WERI-Rb-1 (cell line): ENCODE measurements around the gene CEP350.

Experiments used
- DNase-seq: peaks from one replicate; pipeline ENCODE4 v3.0.0-alpha.2; 2020
- H3K27ac ChIP-seq: fragments of 250-450 bp; sonication (Bioruptor Pico); 2 replicates; pipeline ENCODE4 v1.5.1; 2020; ENCODE audit warnings: mild to moderate bottlenecking, moderate library complexity
- H3K27me3 ChIP-seq: fragments of 250-450 bp; sonication (Bioruptor Pico); 2 replicates; pipeline ENCODE4 v1.5.1; 2021; ENCODE audit warnings: mild to moderate bottlenecking, low read depth, moderate library complexity; ENCODE audit not compliant: insufficient read depth, severe bottlenecking
- H3K36me3 ChIP-seq: fragments of 250-450 bp; sonication (Bioruptor Pico); 2 replicates; pipeline ENCODE4 v1.5.1; 2020; ENCODE audit warnings: mild to moderate bottlenecking, moderate library complexity
- H3K4me3 ChIP-seq: 2 replicates; pipeline ENCODE4 v1.5.1; 2011; ENCODE audit warnings: low read depth, mild to moderate bottlenecking, control low read depth, low read length
- H3K9me3 ChIP-seq: fragments of 250-450 bp; sonication (Bioruptor Pico); 2 replicates; pipeline ENCODE4 v1.5.1; 2021; ENCODE audit warnings: mild to moderate bottlenecking, moderate library complexity; ENCODE audit not compliant: severe bottlenecking
- TF ChIP-seq, protein P1 (sequence below): IDR thresholded peaks from 2 replicates; pipeline ENCODE4 v1.5.1; 2011; ENCODE audit warnings: low read depth, mild to moderate bottlenecking, control low read depth, inconsistent platforms, low read length

CEP350 gene

DNA sequence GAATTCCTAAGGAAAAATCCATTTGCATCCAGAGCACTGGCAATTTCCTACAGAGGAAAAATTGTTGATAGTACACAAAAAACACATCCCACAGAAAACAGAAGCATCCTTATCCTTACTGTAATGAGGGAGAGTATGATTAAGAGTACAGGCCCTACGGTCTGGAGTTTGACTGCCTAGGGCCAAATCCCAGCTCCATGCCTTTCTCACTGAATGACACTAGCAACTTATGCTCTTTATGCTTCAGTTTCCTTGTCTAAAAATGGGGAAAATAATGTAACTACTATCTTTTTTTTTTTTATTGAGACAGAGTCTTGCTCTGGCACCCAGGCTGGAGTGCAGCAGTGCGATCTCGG, 27.8 kb upstream of the CEP350 start:
- no peak for DNase-seq
- no peaks in the 10 kb centered on the region for H3K9me3 ChIP-seq
- H3K27me3 ChIP-seq, result no peaks in the 10 kb centered on the region
- H3K36me3 ChIP-seq, result no peaks in the 10 kb centered on the region
- TF ChIP-seq, protein P1, sequence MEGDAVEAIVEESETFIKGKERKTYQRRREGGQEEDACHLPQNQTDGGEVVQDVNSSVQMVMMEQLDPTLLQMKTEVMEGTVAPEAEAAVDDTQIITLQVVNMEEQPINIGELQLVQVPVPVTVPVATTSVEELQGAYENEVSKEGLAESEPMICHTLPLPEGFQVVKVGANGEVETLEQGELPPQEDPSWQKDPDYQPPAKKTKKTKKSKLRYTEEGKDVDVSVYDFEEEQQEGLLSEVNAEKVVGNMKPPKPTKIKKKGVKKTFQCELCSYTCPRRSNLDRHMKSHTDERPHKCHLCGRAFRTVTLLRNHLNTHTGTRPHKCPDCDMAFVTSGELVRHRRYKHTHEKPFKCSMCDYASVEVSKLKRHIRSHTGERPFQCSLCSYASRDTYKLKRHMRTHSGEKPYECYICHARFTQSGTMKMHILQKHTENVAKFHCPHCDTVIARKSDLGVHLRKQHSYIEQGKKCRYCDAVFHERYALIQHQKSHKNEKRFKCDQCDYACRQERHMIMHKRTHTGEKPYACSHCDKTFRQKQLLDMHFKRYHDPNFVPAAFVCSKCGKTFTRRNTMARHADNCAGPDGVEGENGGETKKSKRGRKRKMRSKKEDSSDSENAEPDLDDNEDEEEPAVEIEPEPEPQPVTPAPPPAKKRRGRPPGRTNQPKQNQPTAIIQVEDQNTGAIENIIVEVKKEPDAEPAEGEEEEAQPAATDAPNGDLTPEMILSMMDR, result no peak
- H3K27ac ChIP-seq, result no peak overlapping the region
- H3K4me3 ChIP-seq, result no peak overlapping the region

DNA sequence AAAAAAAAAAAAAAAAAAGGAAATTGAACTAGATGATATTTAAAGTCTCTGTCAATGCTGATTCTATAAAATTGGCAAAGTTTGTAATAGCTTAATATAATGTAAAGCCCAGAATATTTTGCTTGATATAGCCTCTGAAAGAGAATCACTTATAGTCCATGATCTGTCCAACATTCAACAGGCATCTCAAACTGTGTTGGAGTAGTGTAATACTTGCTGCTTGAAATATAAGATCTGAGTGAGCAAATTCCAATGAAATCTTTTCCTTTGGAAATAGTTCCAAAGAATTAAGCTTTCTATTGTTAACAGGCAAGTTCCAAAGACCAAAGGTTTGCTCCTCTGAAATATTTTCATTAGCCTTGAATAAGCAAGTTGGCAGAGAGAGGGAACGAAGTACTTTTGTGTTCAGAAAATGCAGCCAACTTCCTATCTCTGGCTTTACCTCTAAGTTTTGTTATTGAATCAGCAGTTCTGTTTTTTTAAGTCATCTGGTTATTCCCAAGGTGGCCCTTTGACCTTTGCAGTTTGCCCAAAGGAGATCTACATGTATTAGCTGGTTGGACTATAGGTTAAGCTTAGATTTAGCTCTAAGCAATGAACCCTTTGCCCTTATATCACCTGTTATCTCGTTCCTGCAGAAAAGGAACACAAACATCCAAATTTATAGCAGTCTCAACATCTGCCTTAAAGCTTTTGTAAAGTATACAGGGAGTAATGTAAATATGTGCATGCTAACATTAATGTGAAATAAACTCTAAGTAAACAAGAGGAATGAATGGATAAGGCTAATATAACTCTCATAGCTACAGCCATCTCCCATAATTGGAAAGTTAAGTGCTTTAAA, 24.4 kb upstream of the CEP350 start:
- TF ChIP-seq, protein P1, result no peak

DNA sequence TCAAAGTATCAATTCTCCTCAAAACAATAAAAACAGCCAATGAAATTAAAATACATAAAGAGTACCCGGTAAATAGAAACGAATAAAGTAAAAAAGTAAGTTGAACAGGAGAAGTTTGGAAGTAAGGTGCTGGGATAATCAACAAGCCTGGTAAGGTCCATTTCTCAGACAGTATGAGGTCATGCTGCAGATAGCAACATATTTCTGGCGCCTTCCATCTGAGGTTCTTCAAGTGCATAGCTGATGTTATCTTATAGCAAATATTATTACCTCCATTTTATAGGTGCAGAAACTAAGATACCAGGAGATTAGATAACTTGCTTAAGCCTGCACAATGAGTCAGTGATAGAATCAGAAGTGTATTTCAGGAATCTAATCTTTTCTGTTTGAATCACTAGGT, 23.7 kb upstream of the CEP350 start:
- Histone ChIP-seq H3K9me3 (no peaks in the 10 kb centered on the region), H3K36me3 (no peaks in the 10 kb centered on the region), H3K27ac (no peak overlapping the region), H3K4me3 (no peak overlapping the region), H3K27me3 (no peaks in the 10 kb centered on the region)
- TF ChIP-seq, protein P1, result no peak
- DNase-seq, result no peak

More for the DNA sequence above, 24.4 kb upstream of the CEP350 start:
- Histone ChIP-seq H3K4me3 (no peak overlapping the region), H3K27me3 (no peaks in the 10 kb centered on the region), H3K9me3 (no peaks in the 10 kb centered on the region), H3K27ac (no peak overlapping the region), H3K36me3 (no peaks in the 10 kb centered on the region)
- no peak for DNase-seq

DNA sequence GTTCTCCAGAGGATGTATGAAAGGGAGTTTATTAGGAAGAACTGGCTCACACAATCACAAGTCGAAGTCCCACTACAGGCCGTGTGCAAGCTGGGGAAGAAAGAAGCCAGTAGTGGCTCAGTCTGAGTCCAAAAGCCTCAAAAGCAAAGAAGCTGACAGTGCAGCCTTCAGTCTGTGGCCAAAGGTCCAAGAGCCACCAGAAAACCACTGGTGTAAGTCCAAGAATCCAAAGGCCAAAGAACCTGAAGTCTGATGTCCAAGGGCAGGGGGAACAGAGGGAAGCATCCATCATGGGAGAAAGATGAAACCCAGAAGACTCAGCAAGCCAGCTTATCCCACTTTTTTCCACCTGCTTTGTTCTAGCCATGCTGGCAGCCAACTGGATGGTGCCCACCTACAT, 21.4 kb upstream of the CEP350 start:
- TF ChIP-seq, protein P1, result no peak
- Histone ChIP-seq H3K9me3 (no peaks in the 10 kb centered on the region), H3K27ac (no peak overlapping the region), H3K4me3 (no peak overlapping the region), H3K36me3 (no peaks in the 10 kb centered on the region), H3K27me3 (no peaks in the 10 kb centered on the region)
- no peak for DNase-seq

DNA sequence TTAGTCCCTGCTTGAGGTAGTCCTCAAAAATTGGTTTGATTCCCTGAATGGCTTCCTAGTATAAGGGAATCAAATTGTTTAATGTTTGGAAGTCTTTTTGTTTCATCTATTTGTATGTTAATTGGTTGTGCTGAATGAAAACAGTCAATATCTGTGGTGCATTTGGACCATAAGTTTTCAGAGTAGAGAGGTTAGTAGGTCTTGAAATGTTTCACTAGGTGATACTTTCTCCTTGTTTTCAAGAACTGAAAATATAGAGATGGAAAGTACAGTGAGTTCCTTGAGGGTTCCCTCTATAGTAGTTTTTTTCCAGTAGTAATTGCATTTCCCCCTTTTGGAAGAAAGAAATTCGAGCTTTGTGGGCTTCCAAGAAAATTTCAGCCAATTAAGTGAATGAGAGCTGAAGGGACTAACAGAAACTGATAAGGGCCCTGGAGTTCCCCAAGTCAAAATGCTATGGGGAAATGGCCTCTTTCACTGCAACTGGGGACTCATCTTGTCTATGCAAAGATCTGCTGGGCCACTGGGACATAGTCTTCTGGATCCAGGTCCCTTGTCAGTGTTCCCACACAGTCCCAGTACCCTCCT, 18.6 kb upstream of the CEP350 start:
- Histone ChIP-seq H3K9me3 (no peaks in the 10 kb centered on the region), H3K27me3 (no peaks in the 10 kb centered on the region), H3K36me3 (no peaks in the 10 kb centered on the region), H3K27ac (no peak overlapping the region), H3K4me3 (no peak overlapping the region)
- TF ChIP-seq, protein P1, result no peak
- DNase-seq, result no peak
